GM18951 (cell line): ENCODE results near the gene XRCC5.
A peak's percentile ranks its signal among the peaks of the same experiment; 100 is the strongest.
"Not testable (repeated sequence)": the region's sequence is repeated elsewhere in the genome, so short reads cannot be mapped to it uniquely, and the experiment has no call there.

ENCODE experiments used
- POLR2A ChIP-seq: IDR thresholded peaks from 4 replicates; pipeline ENCODE4 v1.6.1; 2011; ENCODE audit warnings: mild to moderate bottlenecking; ENCODE audit not compliant: insufficient read length, insufficient read depth; ENCODE audit errors: extremely low read depth
- in situ Hi-C: fragments of 300-500 bp; cut with MboI; formaldehyde crosslinking; loops from one replicate; pipeline ENCODE4 v1.12.0; 2022; ENCODE audit warnings: low sequenced_read_pairs, mixed read lengths, inconsistent platforms; ENCODE audit not compliant: unreplicated experiment

XRCC5 gene

DNA sequence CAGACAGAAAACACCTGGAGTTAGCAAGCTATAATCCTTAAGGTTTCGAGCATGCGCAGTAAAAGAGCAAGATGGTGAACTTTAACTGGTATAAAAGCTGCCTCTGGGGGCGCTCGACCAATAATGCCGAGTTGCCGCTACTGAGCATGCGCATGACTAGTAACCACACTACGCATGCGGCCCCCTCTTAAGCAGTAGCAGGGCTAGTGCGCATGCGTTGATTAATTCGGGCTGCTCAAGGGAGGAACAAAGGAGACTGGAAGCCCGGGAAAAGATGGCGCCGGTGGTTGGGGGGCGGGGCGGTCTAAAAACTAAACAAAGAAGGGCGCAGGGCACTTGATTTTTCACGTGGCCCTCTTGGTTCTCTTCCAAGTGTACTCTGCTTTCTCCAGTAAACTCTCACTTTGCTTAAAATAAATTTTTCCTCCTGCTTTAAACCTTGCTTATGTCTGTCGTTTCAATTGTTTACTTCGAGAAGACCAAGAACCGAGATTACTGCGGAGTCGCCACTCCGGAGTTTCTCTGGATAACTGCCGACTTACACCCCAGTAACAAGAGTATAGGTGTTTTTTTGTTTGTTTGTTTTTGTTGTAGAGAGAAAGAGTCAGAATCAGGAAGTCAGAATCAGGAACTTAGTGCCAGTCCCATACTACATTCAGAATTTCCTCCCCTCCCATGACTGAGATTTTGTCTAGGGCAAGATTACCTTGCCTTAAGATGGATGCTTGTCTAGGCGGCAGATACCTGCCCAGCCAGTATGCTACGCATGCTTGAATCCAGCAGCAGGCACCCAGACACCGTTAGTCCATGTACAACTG is 5.8 kb downstream of the XRCC5 start:
- in situ Hi-C loops, result no loop called here

DNA sequence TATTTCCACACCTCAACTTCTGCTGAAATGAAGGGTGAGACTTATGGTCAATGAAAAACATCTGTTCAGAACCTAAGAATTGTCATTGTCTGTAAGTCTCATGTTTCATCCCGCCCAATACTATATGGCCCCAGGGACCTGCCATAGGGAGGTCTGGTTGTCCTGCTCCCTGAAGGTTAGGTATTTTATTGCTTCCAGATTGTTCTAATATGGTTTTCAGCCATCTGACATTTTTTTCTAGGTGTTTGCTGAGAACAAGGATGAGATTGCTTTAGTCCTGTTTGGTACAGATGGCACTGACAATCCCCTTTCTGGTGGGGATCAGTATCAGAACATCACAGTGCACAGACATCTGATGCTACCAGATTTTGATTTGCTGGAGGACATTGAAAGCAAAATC is 7.3 kb downstream of the XRCC5 start:
- no peak for TF ChIP-seq POLR2A
- in situ Hi-C loops, result no loop called here

More for the DNA sequence above, 5.8 kb downstream of the XRCC5 start:
- TF ChIP-seq POLR2A, result peak; percentile 60

DNA sequence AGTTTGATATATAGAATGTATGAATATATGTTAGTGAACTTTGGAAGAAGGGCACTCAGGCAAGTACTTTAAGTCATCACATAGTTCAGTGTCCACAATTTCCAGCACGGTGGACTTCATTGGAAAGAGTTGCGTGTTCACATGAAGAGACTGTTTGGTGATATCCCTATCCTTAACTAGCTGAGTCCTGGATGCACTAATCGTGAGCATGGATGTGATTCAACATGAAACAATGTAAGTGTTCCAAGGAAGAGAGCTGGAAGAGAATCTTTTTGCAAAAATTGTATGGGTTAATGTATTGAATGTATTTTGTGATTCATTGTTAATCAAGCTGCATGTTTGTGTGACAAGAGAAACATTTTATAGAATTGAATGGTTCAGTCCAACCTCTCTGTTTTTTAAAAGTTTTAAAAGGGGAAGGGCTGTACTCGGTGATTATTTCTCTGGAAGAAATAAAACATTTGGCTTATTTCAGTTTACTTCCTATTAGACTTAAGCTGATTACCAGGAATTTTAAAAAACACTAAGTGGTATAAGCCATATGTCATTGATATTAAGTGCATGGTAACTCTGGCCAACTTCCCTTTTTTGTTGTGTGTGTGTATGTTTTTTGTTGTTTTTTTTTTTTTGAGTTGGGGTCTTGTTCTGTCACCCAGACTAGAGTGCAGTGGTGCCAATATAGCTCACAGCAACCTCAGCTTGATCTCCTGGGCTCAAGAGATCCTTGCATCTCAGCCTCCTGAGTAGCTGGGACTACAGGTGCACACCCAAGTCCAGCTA is 8.6 kb downstream of the XRCC5 start:
- no peak for TF ChIP-seq POLR2A
- in situ Hi-C loops, result no loop called here

DNA sequence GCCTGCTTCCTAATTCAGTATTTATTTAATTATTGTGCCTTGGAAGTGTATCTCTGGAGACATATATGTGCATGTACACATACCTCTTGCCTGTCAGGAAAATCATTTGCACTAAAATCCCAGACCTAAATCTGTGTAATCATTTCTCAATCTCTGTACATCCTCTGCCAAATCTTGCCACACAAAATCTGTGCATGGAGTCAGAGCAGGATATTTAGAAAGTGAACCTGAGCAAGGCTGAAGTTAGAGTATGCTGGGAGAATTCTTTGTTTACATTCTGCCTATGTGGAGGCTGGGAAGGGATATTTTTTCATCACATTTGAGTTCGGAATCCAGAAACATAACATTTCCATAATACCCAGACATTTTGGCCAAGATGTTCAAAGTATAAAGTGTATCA is 9.3 kb downstream of the XRCC5 start:
- TF ChIP-seq POLR2A, result no peak
- in situ Hi-C loops, result no loop called here

DNA sequence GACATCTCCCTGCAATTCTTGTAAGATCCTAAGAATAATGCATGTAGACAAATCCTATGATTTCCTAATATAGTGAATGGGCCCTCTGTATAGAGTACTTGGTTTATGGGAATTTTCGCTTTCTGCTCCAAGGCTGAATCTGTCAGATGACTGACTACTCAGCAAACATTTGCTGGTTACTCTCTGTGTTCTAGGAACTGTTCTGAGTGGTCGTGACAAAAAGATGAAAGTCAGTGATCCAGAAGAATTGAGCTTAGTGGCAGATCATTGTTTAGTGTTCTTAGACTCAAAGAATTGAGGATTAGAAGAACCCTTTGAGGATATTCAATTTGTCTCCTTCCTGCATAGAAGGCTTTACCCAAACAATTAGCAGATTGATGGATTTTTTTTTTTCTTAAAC is 10.0 kb downstream of the XRCC5 start:
- TF ChIP-seq POLR2A, result no peak
- in situ Hi-C loops, result no loop called here

DNA sequence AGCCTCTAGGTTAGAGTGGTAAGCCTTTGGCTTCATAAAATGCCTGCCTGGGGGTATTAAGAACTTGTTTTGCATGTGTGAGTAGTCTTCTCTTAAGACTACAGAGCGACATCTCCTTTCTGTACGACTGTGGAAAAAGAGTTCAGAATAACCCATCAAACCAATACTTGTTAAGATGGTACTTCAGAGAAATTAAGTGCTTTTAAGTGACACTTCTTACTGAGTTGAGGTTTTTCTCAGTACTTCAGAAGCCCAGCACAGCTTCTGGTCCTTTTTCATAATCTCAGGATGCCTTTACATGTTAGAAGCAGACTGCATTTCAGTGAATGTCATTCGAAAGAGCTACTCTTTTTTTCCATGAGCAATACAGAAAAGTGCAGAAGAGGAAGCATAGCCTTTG is 10.8 kb downstream of the XRCC5 start:
- no peak for TF ChIP-seq POLR2A
- in situ Hi-C loops, result no loop called here

DNA sequence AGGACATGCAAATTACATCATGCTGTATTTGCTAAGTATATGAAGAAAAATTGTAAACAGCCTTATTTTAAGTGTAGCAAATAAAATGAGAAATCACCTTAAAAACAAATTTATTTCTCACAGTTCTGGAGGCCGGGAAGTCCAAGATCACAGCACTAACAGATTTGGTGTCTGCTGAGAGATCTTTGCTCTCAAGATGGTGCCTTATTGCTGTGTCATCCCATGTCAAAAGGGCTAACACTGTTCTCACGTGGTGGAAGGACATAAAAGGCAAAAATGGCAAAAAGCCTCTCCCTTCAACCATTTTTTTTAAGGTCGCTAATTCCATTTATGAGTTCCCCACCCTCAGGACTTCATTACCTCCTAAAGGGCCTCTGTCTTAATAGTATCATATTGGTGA is 12.1 kb downstream of the XRCC5 start:
- in situ Hi-C loops, result no loop called here
- TF ChIP-seq POLR2A, result no peak

DNA sequence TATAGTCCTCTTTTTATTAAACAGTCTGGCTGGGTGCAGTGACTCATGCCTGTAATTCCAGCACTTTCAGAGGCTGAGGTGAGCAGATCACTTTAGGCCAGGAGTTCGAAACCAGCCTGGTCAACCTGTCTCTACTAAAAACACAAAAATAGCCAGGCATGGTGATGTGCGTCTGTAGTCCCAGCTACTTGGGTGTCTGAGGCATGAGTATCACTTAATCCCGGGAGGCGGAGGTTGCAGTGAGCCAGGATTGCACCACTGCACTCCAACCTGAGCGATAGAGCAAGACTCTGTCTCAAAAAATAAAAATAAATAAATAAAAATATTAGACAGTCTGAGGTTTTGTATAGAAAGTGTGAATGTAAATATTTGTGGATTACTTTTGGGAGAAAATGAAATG is 17.8 kb downstream of the XRCC5 start:
- TF ChIP-seq POLR2A, result no peak
- in situ Hi-C loops, result no loop called here

DNA sequence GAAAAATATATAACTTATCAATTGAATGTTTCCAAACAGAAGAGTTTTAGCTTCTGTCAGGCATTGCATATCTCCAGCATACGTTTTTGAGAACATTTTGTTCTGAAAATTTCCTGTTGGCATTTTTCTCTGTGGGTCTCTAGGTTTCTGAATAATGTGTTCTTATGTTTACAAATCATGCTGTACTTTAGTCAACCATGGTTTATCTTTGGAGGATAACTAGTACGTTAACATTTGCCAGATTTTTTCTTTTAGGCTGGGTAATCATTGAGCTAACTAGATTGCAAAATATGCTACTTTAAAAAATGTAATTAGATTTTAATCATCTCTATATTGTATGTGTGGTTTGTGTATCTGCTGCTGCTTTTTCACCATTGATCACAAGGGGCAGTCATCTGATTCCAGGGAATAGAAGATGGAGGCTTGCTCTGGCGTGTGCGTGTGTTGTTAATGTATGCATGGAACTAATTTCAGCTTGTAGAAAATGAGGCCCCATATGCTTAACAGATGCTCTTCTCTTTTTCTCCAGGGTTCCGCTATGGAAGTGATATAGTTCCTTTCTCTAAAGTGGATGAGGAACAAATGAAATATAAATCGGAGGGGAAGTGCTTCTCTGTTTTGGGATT is 21.3 kb downstream of the XRCC5 start:
- TF ChIP-seq POLR2A, result no peak
- in situ Hi-C loops, result no loop called here

DNA sequence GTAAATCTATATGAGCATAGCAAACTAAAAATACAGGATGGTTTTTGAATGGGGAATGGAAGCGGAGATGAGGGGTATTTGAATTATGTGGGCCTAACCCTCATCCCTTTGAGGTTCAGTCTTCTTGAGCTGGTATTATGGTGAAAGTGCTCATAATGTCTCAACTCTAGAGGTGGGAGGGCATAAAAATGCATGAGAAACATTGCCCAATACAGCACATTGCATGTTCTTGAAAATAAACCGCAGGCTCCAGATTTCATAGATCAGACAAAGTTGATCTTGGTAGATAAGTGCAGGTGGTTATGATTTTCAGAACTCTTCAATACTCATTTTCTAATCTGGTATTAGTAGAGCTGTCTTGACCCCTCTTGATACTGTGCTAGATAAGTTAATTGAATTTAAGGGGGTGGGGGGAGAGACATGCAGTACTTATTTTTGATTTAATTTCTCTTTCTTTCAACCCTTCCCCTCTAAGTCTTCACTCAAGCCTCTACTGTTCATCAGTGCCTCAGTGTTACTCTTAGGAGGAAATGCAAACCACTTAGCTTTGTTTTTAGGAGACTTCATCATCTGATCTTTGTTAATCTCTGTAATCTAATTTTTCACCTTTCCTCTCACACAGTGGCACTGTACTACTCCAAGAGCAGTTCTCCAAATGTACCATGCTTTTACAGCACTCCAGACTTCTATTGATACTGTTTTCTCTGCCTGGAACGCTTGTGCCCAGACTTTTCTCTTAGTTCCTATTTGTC is 22.2 kb downstream of the XRCC5 start:
- in situ Hi-C loops, result no loop called here
- no peak for TF ChIP-seq POLR2A

DNA sequence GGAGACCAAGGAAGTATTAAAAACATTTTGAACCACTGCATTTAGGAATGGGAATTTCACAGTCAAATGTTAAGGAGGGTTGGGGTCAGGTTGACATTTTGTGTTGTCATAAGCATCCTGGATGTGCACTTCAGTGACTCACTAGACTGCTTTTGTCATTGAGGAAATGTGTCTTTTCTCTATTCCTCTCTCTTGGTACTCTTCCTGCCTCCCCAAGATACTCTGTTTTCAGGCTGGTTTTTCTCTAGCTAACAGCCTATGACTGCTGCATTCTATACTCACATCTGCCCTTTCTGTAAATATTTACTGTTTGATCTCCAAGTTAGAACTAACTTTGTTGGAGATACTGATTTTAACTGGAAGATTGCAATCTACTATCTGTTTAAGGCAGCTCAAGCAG is 23.4 kb downstream of the XRCC5 start:
- no peak for TF ChIP-seq POLR2A
- in situ Hi-C loops, result no loop called here

DNA sequence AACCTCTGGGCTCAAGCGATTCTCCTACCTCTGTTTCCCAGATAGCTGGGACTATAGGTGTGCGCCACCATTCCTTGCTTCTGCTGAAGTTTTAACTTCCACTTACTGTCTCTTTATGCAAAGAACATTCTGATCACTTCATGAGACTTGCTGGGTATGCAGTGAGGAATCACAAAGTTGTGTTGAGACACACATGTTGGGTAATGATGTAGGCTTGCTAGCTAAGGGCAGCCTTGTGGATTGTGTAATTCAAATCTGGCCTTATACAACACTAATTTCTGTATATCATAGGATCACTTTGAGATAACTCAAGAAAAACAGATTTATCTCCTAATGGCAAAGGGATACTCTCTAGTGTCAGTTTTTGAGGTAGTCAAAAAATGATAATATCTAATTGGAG is 24.2 kb downstream of the XRCC5 start:
- in situ Hi-C loops, result no loop called here
- no peak for TF ChIP-seq POLR2A

DNA sequence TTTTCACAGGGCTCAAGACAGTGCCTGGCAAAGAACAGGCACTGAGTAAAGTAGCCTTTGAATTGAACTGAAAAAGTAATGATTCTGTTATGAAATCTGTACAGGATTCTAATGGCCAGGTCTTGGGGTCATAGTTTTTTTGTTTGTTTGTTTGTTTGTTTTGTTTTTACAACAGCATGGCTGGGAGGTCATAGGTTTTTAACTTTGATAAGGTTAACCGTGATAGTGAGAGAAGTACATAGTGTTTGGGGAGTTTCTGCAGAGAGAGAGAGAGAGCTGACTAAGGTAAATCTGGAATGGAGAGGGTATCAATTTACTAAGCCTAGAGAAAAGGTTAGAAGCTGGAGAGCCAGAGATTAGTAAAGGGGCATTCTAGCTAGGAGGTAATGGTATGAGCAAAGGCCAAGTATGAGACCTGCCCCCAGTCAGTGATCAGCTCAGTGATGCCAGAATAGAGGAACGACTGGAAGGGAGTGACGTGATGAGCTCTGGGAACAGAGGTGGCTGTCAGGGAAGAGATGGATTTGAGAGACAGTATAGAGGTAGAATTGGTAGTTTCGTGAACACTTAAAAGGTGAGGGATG is 25.9 kb downstream of the XRCC5 start:
- no peak for TF ChIP-seq POLR2A
- in situ Hi-C loops, result no loop called here

DNA sequence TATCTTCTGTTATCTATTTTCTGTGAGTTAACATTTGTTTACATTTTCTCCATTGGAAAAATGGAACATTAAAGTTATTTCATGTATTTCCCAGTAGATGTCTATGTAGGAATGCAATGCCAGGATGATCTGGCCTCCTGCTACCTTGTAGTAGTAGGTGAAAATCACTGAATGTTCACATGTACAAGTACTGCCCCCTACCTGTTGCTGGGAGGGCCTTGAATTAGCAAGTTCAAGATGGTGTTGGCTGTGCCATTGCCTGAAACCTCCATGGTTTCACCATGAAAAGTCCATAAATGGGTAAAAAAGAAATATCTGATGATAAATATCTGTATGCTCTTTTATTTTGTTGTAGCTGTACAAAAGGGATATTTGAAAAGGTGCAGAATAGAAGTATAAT is 30.7 kb downstream of the XRCC5 start:
- no peak for TF ChIP-seq POLR2A
- in situ Hi-C loops, result no loop called here

DNA sequence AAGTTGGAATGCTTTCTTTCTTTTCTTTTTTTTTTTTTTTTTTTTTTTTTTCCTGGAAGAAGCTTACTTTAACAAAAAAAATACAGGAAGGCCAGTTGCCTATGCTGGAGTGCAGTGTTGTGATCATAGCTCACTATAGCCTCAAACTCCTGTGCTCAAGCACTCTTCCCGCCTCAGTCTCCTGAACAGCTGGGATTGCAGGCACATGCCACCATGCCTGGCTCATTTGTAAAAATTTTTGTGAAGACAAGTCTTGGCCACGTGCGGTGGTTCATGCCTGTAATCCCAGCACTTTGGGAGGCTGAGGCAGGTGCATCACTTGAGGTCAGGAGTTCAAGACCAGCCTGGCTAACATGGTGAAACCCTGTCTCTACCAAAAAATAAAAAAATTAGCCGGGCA is 32.4 kb downstream of the XRCC5 start:
- in situ Hi-C loops, result not testable (repeated sequence)
